Ovary (tissue), 3 donors: Measurements from ENCODE around the gene IFNE.

ENCODE experiments used
- CTCF ChIP-seq, 3 donors: fragments of 450-650 bp in 2 of 3; fragments of 200-600 bp in 1 of 3; IDR thresholded peaks; one replicate each; pipeline versions ENCODE4 v1.5.1 to v1.8.0; 2016 to 2022; ENCODE audit warnings: antibody characterized with exemption in 3 of 3, mild to moderate bottlenecking in 1 of 3
- EP300 ChIP-seq: sonication (generic); formaldehyde crosslinking; IDR thresholded peaks from one replicate; pipeline ENCODE4 v1.6.1; 2017; ENCODE audit warnings: antibody characterized with exemption
- POLR2A ChIP-seq: fragments of 450-650 bp; IDR thresholded peaks from one replicate; pipeline ENCODE4 v1.6.1; 2017; ENCODE audit warnings: antibody characterized with exemption, mild to moderate bottlenecking, moderate library complexity
- donor health status: DM: no; HTN: no; CAD: no.

GRCh38 chr9:21510806-21511205 lies 28.7 kb upstream of the IFNE start:
- TF ChIP-seq CTCF (IDR thresholded peaks at IDR 0.05) (no peak), POLR2A (no peak), EP300 (no peak)
